K562 (cell line): ENCODE data around the gene MEGF10. TPM values are rescaled to one million over a fixed set of nuclear protein-coding genes. Genes with fewer than 3 reads are reported as not detected.

Experiments
- ATAC-seq: fragments of 200-7000 bp; cut with Tn5 transposase; 3 replicates; pipeline ENCODE4 v1.9.1; 2020; ENCODE audit warnings: moderate library complexity
- BruUV-seq: library from RNA; stranded (reverse); fragments of 400-500 nt; replicated peaks from 2 replicates; lab custom pipeline; 2021; lab: Mats Ljungman, UMichigan
- CTCF ChIA-PET: fragments of 300-600 bp; formaldehyde crosslinking; extraction: SDS; loops from one replicate; lab custom pipeline; 2021; ENCODE audit warnings: low intra/inter-chr PET ratio; lab: Yijun Ruan, JAX
- POLR2A ChIA-PET: fragments of 300-600, 350-650 bp; sonication (Branson Sonifier 250); formaldehyde crosslinking; extraction: SDS; loops from one replicate; lab custom pipeline; 2021; ENCODE audit warnings: antibody characterized with exemption, inconsistent platforms; lab: Yijun Ruan, JAX
- DNase-seq, 4 experiments: peaks; one replicate each; pipeline versions ENCODE4 v3.0.0 to v3.0.0-alpha.2; 2011 to 2018; ENCODE audit warnings: low spot score in 3 of 4, mixed read lengths in 3 of 4; ENCODE audit errors: extremely low read depth in 1 of 4
- FAIRE-seq: peaks from 2 replicates; lab custom pipeline; 2011; peaks lifted over from hg19 to GRCh38; lab: Jason Lieb, UNC
- H2AFZ ChIP-seq: 2 replicates; pipeline ENCODE4 v1.6.0; 2011; ENCODE audit warnings: low read depth, low read length, control low read depth, inconsistent platforms
- H3K27ac ChIP-seq: fragments of 200-600 bp; 3 replicates; pipeline ENCODE4 v1.8.0; 2011; ENCODE audit warnings: low read depth, mild to moderate bottlenecking, control low read depth, inconsistent platforms, low read length, moderate library complexity, mixed read lengths; ENCODE audit errors: extremely low read depth
- H3K27me3 ChIP-seq, 2 experiments: fragments of 300-600 bp in 1 of 2; 2 replicates in 1 of 2; 3 replicates in 1 of 2; pipeline versions ENCODE4 v1.6.0 to v1.8.0; 2011; ENCODE audit warnings: inconsistent platforms in 2 of 2, low read length in 2 of 2, mild to moderate bottlenecking in 1 of 2, mixed read lengths in 1 of 2, moderate library complexity in 1 of 2; ENCODE audit not compliant: control insufficient read depth in 2 of 2, insufficient read depth in 2 of 2
- H3K36me3 ChIP-seq: fragments of 300-600 bp; 3 replicates; pipeline ENCODE4 v1.8.0; 2011; ENCODE audit warnings: mild to moderate bottlenecking, low read length, inconsistent platforms; ENCODE audit not compliant: control insufficient read depth, insufficient read depth
- H3K4me1 ChIP-seq, 2 experiments: fragments of 200-600 bp in 1 of 2; replicated peaks in 1 of 2; 2 replicates in 1 of 2; 3 replicates in 1 of 2; pipeline versions ENCODE4 v1.5.1 to v1.8.0; 2011; ENCODE audit warnings: inconsistent platforms in 2 of 2, low read length in 2 of 2, mild to moderate bottlenecking in 1 of 2, mixed read lengths in 1 of 2, moderate library complexity in 1 of 2; ENCODE audit not compliant: control insufficient read depth in 2 of 2, insufficient read depth in 2 of 2
- H3K4me2 ChIP-seq: 2 replicates; pipeline ENCODE4 v1.6.1; 2011; ENCODE audit warnings: low read length, control low read depth, inconsistent platforms, mixed read lengths; ENCODE audit not compliant: insufficient read depth
- H3K4me3 ChIP-seq: fragments of 200-600 bp; sonication (generic), shearing (Covaris generic); 2 replicates; pipeline ENCODE4 v1.5.1; 2016; ENCODE audit warnings: control low read depth, inconsistent platforms
- H3K79me2 ChIP-seq: fragments of 200-600 bp; 3 replicates; pipeline ENCODE4 v1.8.0; 2011; ENCODE audit warnings: low read length, inconsistent platforms; ENCODE audit not compliant: control insufficient read depth, insufficient read depth
- H3K9ac ChIP-seq, 2 experiments: 2 replicates each; pipeline versions ENCODE4 v1.6.0 to v1.6.1; 2011; ENCODE audit warnings: low read depth in 2 of 2, low read length in 2 of 2, control low read depth in 1 of 2, inconsistent platforms in 1 of 2, mild to moderate bottlenecking in 1 of 2, mixed read lengths in 1 of 2; ENCODE audit not compliant: insufficient read depth in 1 of 2
- H3K9me1 ChIP-seq: one replicate; pipeline ENCODE4 v1.6.0; 2011; ENCODE audit warnings: inconsistent platforms, mild to moderate bottlenecking, low read length, moderate library complexity; ENCODE audit not compliant: control insufficient read depth, insufficient read depth
- H3K9me3 ChIP-seq: replicated peaks from 2 replicates; pipeline ENCODE4 v1.5.1; 2011; ENCODE audit warnings: low read depth, low read length, inconsistent platforms; ENCODE audit not compliant: control insufficient read depth, insufficient read depth
- H4K20me1 ChIP-seq: replicated peaks from 2 replicates; pipeline ENCODE4 v1.6.1; 2011; ENCODE audit warnings: low read length, inconsistent platforms, mixed read lengths; ENCODE audit not compliant: control insufficient read depth, insufficient read depth
- ARHGAP35 ChIP-seq: fragments of 450-650 bp; IDR thresholded peaks from 2 replicates; pipeline ENCODE4 v1.6.1; 2018; ENCODE audit not compliant: partially characterized antibody
- CBX1 ChIP-seq: sonication (generic); IDR thresholded peaks from 2 replicates; pipeline ENCODE4 v1.6.1; 2016; ENCODE audit warnings: antibody characterized with exemption, low read depth, mild to moderate bottlenecking
- CCAR2 ChIP-seq: fragments of 200-400 bp; formaldehyde crosslinking; IDR thresholded peaks from 2 replicates; pipeline ENCODE4 v1.6.1; 2017; ENCODE audit warnings: mild to moderate bottlenecking, low read depth, low read length
- DPF2 ChIP-seq: fragments of 450-650 bp; IDR thresholded peaks from 2 replicates; pipeline ENCODE4 v1.6.1; 2016
- EHMT2 ChIP-seq: fragments of 450-650 bp; IDR thresholded peaks from 2 replicates; pipeline ENCODE4 v1.6.1; 2018; ENCODE audit warnings: antibody characterized with exemption
- ESRRB ChIP-seq: fragments of 250-450 bp; sonication (Bioruptor Pico); IDR thresholded peaks from 2 replicates; pipeline ENCODE4 v1.5.0; 2020; ENCODE audit warnings: mild to moderate bottlenecking, moderate library complexity, borderline replicate concordance
- FOXJ3 ChIP-seq: sonication (generic); formaldehyde crosslinking; IDR thresholded peaks from 2 replicates; pipeline ENCODE4 v1.4.0; 2020; ENCODE audit warnings: mild to moderate bottlenecking, missing genetic modification reagents
- LCOR ChIP-seq: sonication (generic); formaldehyde crosslinking; IDR thresholded peaks from 2 replicates; pipeline ENCODE4 v1.8.0; 2022; ENCODE audit warnings: mild to moderate bottlenecking, missing genetic modification reagents
- NONO ChIP-seq, 2 experiments: fragments of 200-400 bp in 1 of 2; fragments of 450-650 bp in 1 of 2; formaldehyde crosslinking in 1 of 2; IDR thresholded peaks; 2 replicates each; pipeline ENCODE4 v1.6.1; 2017; ENCODE audit warnings: low read depth in 2 of 2, mild to moderate bottlenecking in 2 of 2, moderate library complexity in 2 of 2, low read length in 1 of 2
- PML ChIP-seq: IDR thresholded peaks from 2 replicates; pipeline ENCODE4 v1.6.1; 2012; ENCODE audit warnings: low read length, inconsistent platforms
- SOX6 ChIP-seq: fragments of 450-650 bp; IDR thresholded peaks from 2 replicates; pipeline ENCODE4 v1.6.1; 2014; ENCODE audit warnings: mild to moderate bottlenecking
- WGBS: fragments of 100-300 bp; shearing (Covaris generic); methylation state at CpG from one replicate; pipeline ENCODE4 v1.1.6; 2016; ENCODE audit warnings: low coverage, mixed read lengths; ENCODE audit not compliant: insufficient coverage; ENCODE audit errors: missing lambda C conversion rate; 5-methylcytosine and 5-hydroxymethylcytosine counted together
- in situ Hi-C: fragments of 300-500 bp; cut with MboI; formaldehyde crosslinking; loops from 4 replicates; pipeline ENCODE4 v1.15.0; 2018; ENCODE audit warnings: inconsistent platforms, mixed read lengths
- intact Hi-C: fragments of 100-400 bp; cut with micrococcal nuclease; formaldehyde crosslinking; loops from 2 replicates; pipeline ENCODE4 v1.14.2; 2022
- polyA plus RNA-seq, 8 experiments: library from polyadenylated mRNA; depleted of rRNA in 4 of 8; stranded (reverse) in 5 of 8; unstranded in 3 of 8; fragments of >200 nt; fragmentation: Nextera tagmentation in 2 of 8; fragmentation: Illumina TruSeq in 1 of 8; extraction: Ambion mirVana in 2 of 8; extraction: Trizol in 1 of 8; gene quantifications; 2 replicates each; pipeline versions ENCODE4 v1.2.1 to v1.2.3, GENCODE V29; 2011 to 2014; ENCODE audit warnings: inconsistent platforms in 1 of 8, missing spikeins in 1 of 8
- total RNA-seq, 7 experiments: library from RNA; depleted of rRNA in 6 of 7; stranded (reverse); fragments of >200 nt in 6 of 7; fragmentation: Illumina TruSeq in 2 of 7; extraction: Trizol in 2 of 7; gene quantifications; 2 replicates each; pipeline versions ENCODE4 v1.2.1 to v1.2.3, GENCODE V29; 2011 to 2021; ENCODE audit warnings: low replicate concordance in 1 of 7
- TF ChIP-seq, protein P1 (sequence below): conservative IDR thresholded peaks from 2 replicates; pipeline ENCODE4 v1.6.1; 2011; ENCODE audit warnings: low read depth, mild to moderate bottlenecking, low read length; ENCODE audit not compliant: control insufficient read depth
- TF ChIP-seq, protein P2 (sequence below): fragments of 250-450 bp; sonication (Bioruptor Pico); IDR thresholded peaks from 2 replicates; pipeline ENCODE4 v1.4.0; 2020
- TF ChIP-seq, protein P3 (sequence below): sonication (generic); formaldehyde crosslinking; IDR thresholded peaks from 2 replicates; pipeline ENCODE4 v1.4.0; 2020; ENCODE audit warnings: mild to moderate bottlenecking, missing genetic modification reagents
- TF ChIP-seq, protein P4 (sequence below): fragments of 250-450 bp; sonication (Bioruptor Pico); IDR thresholded peaks from 2 replicates; pipeline ENCODE4 v1.8.0; 2021; ENCODE audit warnings: mild to moderate bottlenecking, moderate library complexity
- TF ChIP-seq, protein P5 (sequence below): sonication (generic); formaldehyde crosslinking; IDR thresholded peaks from 2 replicates; pipeline ENCODE4 v1.9.0; 2022; ENCODE audit warnings: mild to moderate bottlenecking, missing genetic modification reagents
- TF ChIP-seq, protein P6 (sequence below): fragments of 200-800 bp; sonication (Bioruptor generic); IDR thresholded peaks from 2 replicates; pipeline ENCODE4 v1.6.1; 2017; ENCODE audit warnings: missing genetic modification characterization, missing compliant biosample characterization

MEGF10 gene
- total and polyA plus RNA-seq, 9 of the 15 experiments (the other 6 are each of a cell fraction or from before 2014, with no cell fraction given), result 0.07 TPM; not detected in 8

DNA sequence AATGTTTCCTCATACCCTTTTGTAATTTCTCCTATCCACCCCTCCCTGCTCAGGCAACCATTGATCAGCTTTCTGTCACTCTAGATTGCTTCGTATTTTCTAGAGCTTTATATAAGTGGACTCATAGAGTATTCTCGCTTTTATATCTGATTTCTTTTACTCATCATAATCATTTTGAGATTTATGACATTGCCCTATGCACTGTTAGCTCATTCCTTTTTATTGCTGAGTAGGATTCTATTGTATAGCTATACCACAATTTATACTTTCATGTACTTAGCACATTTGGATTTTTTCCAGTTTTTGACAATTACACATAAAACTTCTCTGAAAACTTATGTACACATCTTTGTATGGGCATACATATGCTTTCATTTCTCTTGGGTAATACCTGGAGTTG lies 68.9 kb downstream of the MEGF10 start:
- no peaks in the 10 kb centered on the region for H3K4me1 ChIP-seq
- H3K79me2 ChIP-seq, result no peaks in the 10 kb centered on the region
- H3K9me1 ChIP-seq, result no peaks in the 10 kb centered on the region
- H4K20me1 ChIP-seq, result no peaks in the 10 kb centered on the region
- ATAC-seq (no peak), FAIRE-seq (no peak), DNase-seq (no peak)
- no peak overlapping the region for H3K4me2 ChIP-seq
- no peak overlapping the region for H3K4me3 ChIP-seq
- no TSS peak for BruUV-seq
- no peaks in the 10 kb centered on the region; a peak in 1 of 5 replicates for H3K27me3 ChIP-seq
- ChIA-PET POLR2A (no interaction called here), CTCF (no interaction called here)
- no peak overlapping the region for H2AFZ ChIP-seq
- no peak overlapping the region for H3K9ac ChIP-seq
- H3K36me3 ChIP-seq, result no peaks in the 10 kb centered on the region
- no peaks in the 10 kb centered on the region for H3K9me3 ChIP-seq
- 0% methylated on average over 2 of the region's 2 CpGs for WGBS
- intact Hi-C loops, result no loop called here
- no peak overlapping the region for H3K27ac ChIP-seq
- in situ Hi-C loops, result no loop called here
- TF ChIP-seq CCAR2, result no peak
- TF ChIP-seq EHMT2, result no peak
- TF ChIP-seq, protein P1, sequence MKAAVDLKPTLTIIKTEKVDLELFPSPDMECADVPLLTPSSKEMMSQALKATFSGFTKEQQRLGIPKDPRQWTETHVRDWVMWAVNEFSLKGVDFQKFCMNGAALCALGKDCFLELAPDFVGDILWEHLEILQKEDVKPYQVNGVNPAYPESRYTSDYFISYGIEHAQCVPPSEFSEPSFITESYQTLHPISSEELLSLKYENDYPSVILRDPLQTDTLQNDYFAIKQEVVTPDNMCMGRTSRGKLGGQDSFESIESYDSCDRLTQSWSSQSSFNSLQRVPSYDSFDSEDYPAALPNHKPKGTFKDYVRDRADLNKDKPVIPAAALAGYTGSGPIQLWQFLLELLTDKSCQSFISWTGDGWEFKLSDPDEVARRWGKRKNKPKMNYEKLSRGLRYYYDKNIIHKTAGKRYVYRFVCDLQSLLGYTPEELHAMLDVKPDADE, result no peak
- TF ChIP-seq NONO (IDR thresholded peaks at IDR 0.05; ENCODE audit: low read depth in 2 of 2, low read length in 1 of 2), result no peak
- TF ChIP-seq, protein P2, sequence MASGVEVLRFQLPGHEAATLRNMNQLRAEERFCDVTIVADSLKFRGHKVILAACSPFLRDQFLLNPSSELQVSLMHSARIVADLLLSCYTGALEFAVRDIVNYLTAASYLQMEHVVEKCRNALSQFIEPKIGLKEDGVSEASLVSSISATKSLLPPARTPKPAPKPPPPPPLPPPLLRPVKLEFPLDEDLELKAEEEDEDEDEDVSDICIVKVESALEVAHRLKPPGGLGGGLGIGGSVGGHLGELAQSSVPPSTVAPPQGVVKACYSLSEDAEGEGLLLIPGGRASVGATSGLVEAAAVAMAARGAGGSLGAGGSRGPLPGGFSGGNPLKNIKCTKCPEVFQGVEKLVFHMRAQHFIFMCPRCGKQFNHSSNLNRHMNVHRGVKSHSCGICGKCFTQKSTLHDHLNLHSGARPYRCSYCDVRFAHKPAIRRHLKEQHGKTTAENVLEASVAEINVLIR (CRISPR knock-in tag), result no peak
- no peak for TF ChIP-seq DPF2
- TF ChIP-seq, protein P3, sequence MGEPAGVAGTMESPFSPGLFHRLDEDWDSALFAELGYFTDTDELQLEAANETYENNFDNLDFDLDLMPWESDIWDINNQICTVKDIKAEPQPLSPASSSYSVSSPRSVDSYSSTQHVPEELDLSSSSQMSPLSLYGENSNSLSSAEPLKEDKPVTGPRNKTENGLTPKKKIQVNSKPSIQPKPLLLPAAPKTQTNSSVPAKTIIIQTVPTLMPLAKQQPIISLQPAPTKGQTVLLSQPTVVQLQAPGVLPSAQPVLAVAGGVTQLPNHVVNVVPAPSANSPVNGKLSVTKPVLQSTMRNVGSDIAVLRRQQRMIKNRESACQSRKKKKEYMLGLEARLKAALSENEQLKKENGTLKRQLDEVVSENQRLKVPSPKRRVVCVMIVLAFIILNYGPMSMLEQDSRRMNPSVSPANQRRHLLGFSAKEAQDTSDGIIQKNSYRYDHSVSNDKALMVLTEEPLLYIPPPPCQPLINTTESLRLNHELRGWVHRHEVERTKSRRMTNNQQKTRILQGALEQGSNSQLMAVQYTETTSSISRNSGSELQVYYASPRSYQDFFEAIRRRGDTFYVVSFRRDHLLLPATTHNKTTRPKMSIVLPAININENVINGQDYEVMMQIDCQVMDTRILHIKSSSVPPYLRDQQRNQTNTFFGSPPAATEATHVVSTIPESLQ (CRISPR knock-in tag), result no peak
- no peak for TF ChIP-seq ESRRB (CRISPR knock-in tag)
- TF ChIP-seq FOXJ3 (CRISPR knock-in tag), result no peak
- TF ChIP-seq, protein P4, sequence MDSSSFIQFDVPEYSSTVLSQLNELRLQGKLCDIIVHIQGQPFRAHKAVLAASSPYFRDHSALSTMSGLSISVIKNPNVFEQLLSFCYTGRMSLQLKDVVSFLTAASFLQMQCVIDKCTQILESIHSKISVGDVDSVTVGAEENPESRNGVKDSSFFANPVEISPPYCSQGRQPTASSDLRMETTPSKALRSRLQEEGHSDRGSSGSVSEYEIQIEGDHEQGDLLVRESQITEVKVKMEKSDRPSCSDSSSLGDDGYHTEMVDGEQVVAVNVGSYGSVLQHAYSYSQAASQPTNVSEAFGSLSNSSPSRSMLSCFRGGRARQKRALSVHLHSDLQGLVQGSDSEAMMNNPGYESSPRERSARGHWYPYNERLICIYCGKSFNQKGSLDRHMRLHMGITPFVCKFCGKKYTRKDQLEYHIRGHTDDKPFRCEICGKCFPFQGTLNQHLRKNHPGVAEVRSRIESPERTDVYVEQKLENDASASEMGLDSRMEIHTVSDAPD (CRISPR knock-in tag), result no peak
- TF ChIP-seq SOX6, result no peak
- no peak for TF ChIP-seq LCOR
- TF ChIP-seq, protein P5, sequence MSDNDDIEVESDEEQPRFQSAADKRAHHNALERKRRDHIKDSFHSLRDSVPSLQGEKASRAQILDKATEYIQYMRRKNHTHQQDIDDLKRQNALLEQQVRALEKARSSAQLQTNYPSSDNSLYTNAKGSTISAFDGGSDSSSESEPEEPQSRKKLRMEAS (CRISPR knock-in tag), result no peak
- no peak for TF ChIP-seq ARHGAP35
- TF ChIP-seq PML, result no peak
- no peak for TF ChIP-seq CBX1
- TF ChIP-seq, protein P6, sequence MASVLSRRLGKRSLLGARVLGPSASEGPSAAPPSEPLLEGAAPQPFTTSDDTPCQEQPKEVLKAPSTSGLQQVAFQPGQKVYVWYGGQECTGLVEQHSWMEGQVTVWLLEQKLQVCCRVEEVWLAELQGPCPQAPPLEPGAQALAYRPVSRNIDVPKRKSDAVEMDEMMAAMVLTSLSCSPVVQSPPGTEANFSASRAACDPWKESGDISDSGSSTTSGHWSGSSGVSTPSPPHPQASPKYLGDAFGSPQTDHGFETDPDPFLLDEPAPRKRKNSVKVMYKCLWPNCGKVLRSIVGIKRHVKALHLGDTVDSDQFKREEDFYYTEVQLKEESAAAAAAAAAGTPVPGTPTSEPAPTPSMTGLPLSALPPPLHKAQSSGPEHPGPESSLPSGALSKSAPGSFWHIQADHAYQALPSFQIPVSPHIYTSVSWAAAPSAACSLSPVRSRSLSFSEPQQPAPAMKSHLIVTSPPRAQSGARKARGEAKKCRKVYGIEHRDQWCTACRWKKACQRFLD (CRISPR knock-in tag), result no peak
